ENCODE measurements around the gene ITGB4.

The ITGB4 gene

GRCh38 chr17:75706042-75706728, 15.1 kb upstream of the ITGB4 start:
- TF ChIP-seq, protein P1, sequence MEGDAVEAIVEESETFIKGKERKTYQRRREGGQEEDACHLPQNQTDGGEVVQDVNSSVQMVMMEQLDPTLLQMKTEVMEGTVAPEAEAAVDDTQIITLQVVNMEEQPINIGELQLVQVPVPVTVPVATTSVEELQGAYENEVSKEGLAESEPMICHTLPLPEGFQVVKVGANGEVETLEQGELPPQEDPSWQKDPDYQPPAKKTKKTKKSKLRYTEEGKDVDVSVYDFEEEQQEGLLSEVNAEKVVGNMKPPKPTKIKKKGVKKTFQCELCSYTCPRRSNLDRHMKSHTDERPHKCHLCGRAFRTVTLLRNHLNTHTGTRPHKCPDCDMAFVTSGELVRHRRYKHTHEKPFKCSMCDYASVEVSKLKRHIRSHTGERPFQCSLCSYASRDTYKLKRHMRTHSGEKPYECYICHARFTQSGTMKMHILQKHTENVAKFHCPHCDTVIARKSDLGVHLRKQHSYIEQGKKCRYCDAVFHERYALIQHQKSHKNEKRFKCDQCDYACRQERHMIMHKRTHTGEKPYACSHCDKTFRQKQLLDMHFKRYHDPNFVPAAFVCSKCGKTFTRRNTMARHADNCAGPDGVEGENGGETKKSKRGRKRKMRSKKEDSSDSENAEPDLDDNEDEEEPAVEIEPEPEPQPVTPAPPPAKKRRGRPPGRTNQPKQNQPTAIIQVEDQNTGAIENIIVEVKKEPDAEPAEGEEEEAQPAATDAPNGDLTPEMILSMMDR (IDR thresholded peaks at IDR 0.05; ENCODE audit: borderline replicate concordance, insufficient read depth, low read depth, low read length), result no peak
- H3K4me3 ChIP-seq (ENCODE audit: low read depth, low read length), result no peak overlapping the region

GRCh38 chr17:75707079-75707571, 14.1 kb upstream of the ITGB4 start:
- H3K4me3 ChIP-seq (ENCODE audit: low read depth, low read length), result no peak overlapping the region

DNA sequence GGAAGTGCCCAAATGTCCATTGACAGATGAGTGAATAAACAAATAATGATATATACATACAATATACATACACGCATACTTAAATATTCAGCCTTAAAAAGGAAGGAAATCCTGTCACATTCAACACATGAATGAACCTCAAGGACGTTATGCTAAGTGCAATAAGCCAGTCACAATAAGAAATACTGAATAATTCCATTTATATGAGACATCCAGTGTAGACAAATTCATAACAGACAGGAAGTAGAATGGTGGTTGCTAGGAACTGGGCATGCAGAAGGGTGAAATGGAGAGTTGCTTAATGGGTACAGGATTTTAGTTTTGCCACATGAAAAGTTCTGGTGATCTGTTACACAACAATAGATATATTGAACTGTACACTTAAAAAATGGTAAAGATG, 8.8 kb upstream of the ITGB4 start:
- TF ChIP-seq, protein P1 (IDR thresholded peaks at IDR 0.05; ENCODE audit: borderline replicate concordance, insufficient read depth, low read depth, low read length), result no peak

More at GRCh38 chr17:75707079-75707571, 14.1 kb upstream of the ITGB4 start:
- TF ChIP-seq, protein P1 (IDR thresholded peaks at IDR 0.05; ENCODE audit: borderline replicate concordance, insufficient read depth, low read depth, low read length), result no peak

GRCh38 chr17:75719732-75720131, 1.5 kb upstream of the ITGB4 start:
- H3K4me3 ChIP-seq (ENCODE audit: low read depth, low read length), result no peak overlapping the region
- TF ChIP-seq, protein P1 (IDR thresholded peaks at IDR 0.05; ENCODE audit: borderline replicate concordance, insufficient read depth, low read depth, low read length), result no peak

More for the DNA sequence above, 8.8 kb upstream of the ITGB4 start:
- no peak overlapping the region for H3K4me3 ChIP-seq (ENCODE audit: low read depth, low read length)

DNA sequence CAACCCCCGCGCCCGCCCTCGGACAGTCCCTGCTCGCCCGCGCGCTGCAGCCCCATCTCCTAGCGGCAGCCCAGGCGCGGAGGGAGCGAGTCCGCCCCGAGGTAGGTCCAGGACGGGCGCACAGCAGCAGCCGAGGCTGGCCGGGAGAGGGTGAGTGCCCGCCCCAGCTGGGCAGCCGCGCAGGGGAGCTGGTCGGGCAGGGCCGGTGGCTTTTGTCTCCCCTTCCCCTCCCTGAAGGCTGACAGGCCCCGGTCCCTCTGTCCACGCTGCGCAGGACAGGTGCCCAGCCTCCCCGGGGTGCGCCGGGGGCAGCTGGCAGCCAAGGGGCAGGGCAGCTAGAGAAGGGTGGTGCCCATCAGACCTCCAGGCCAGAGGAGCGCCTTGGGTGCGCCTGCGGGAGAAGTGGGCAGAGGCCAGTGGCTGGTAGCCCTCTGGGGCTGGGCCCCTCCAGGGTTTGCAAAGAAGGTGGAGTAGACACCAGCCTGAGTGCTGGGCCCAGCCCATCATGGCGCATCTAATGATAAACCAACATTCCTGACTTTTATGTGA, 278 bp downstream of the ITGB4 start:
- H3K4me3 ChIP-seq (ENCODE audit: low read depth, low read length), result no peak overlapping the region
- TF ChIP-seq, protein P1 (IDR thresholded peaks at IDR 0.05; ENCODE audit: borderline replicate concordance, insufficient read depth, low read depth, low read length), result no peak

DNA sequence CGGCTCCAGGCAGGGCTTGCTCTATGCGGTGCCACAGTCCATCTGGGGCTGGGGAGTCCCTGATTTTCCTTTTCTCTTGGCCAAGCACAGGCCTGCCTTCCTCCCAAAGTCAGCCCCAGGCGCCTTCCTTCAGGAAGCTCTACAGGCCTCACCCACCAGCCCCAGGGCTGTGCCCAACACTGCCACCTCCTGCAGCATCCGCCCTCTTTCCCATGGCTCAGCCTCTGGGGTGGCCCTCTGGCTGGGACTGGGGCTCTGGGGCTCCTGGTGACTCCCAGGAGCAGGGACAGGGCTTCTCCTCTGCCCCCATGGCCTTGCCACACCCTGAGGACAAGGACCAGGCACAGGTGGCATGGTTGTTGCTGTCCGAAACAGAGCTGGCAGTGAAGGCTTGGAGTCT, 817 bp downstream of the ITGB4 start:
- TF ChIP-seq, protein P1 (IDR thresholded peaks at IDR 0.05; ENCODE audit: borderline replicate concordance, insufficient read depth, low read depth, low read length), result no peak
- H3K4me3 ChIP-seq (ENCODE audit: low read depth, low read length), result no peak overlapping the region
